GM21526 (cell line): ENCODE data around the gene CFAP74.

Source experiments
- ATAC-seq: cut with Tn5 transposase; IDR thresholded peaks from one replicate; pipeline ENCODE4 v1.9.1; 2021; ENCODE audit warnings: moderate library complexity; ENCODE audit not compliant: unreplicated experiment, low FRiP score

CFAP74 gene

DNA sequence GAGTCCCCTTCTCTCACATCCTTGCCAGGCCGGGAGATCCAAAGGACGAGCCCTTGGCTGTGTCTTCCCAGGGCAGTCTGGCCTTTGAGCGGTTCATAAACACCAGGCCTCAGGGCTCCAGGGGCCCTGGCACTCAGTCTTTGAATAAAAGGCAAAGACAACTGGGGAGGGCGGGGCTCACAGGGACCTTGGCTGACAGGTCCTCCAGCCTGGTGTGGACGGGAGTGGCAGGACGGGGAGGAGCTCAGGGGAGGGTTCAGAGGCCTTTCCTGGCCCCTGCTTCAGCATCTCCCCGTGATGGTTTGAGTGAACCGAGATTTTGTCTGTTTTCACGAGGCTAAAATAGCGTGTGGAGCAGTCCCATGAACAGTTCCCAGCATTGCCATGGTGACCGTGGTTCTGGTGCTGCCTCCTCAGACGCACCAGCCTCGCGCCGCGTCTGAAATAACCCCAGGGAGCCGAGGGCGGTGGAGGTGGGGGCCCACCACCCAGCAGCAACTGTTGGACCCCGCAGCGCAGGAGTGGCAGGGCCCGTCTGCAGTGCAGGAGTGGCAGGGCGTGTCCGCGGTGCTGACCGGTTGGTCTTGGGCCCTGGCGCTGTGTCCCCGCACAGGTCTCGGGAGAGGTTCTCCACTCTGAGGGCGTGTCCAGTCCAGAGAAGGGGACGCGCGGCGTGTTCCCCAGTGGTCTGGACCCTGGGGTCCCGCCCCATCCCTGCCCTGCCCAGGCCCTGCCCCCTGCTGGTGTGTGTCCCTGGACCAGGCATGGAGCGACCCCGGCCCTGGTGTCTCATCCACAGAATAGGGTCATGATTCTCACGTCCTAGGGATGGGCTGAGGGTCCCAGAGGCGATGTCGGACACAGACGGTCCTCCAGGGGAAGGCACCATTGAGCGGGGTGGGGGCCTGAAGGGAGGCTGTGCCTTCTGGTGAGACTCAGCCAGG, 39.5 kb upstream of the CFAP74 start:
- no peak for ATAC-seq

DNA sequence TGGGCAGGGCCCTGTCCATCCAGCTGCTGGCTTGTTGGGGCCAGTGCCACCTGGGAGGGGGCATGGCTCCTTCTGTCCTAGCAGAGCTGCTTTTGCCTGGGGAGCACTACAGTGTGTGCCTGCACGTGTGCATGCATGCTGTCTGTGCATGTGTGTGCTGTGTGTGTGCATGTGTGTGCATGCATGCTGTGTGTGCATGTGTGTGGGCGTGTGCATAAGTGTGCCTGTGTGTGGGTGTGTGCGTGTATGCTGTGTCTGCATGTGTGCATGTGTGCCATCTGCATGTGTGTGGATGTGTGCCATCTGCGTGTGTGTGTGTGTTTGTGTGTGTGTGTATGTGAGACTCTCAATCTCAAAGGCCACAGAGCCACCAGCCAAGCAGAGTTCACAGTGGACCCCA, 38.3 kb upstream of the CFAP74 start:
- ATAC-seq = no peak

DNA sequence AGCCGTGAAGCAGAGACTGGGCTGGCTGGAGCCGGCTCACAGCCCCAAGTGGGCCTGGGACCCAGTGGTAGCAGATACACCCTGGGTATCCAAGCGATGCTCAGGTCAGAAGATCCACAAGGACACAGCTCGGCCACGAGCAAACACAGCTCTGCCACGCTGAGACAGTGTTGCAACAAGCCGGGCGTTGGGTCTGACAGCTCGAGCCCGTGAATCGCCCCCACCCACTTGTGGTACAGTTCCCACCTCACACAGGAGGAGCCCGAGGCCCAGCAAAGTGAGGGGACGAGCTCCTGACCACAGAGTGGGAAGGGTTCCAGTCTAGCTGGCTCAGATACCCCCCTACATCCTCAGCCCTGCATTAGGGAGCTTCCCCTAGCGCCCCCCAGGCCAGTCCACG, 37.7 kb upstream of the CFAP74 start:
- ATAC-seq = no peak

DNA sequence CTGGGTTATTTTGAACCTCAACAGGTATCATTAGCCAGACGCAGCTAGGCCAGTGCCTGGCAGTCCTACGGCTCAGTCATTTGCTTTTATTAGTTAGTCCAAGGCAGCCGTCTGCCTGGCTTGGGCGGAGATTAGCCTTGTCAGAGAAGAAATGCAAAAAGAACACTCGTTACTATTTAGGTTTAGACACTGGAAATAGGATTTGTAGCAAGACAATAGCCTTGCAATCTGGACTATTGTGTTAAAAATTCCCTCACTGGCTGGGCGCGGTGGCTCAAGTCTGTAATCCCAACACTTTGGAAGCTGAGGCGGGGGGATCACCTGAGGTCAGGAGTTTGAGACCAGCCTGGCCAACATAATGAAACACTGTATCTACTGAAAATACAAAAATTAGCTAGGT, 35.7 kb upstream of the CFAP74 start:
- no peak for ATAC-seq

DNA sequence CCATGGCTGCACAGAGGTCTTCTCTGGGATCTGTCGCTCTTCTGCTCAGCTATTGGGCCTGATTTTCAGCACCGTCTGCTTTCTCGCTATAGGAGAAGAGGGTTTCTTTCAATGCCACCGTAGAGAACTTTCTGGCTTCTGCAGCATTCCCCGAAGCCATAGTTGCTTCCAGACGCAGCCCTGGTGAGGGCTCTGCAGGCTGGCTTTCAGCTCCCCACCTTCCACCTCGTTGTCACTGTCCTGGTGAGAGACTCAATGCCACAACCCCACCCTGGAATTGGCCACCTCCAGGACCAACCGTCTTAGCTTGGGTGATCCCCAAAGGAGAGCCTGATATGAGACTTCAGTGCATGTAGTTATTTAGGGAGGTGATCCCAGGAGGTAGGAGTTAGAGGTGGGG, 34.6 kb upstream of the CFAP74 start:
- ATAC-seq = no peak

DNA sequence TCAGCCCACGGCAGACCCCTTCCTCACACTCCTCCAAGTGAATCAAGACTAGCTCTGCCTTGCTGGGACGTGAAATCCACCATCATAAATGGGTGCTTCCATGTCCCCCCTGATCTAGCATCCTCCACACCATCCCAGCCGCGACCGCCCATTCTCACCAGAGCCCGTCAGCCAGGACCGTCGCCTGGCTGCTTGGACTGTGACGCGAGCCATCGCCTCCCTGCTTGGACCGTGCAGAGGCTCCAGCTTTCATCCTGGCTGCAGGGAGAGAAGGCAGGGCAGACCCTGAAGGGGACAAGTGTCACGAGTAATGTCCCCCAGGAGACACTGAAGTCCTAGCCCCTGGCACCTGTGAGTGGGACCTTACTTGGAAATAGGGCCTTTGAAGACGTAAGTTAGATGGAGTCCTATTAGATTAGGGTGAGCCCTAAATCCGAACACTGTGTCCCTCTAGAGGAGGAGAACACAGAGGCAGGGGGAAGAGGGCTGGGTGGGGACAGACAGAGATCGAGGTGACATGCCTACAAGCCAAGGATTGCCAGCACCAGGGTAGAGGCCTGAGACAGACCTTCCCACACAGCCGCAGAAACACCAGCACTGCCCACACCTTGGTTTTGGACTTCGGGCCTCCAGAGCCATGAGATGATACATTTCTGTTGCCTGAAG, 33.9 kb upstream of the CFAP74 start:
- ATAC-seq = no peak

DNA sequence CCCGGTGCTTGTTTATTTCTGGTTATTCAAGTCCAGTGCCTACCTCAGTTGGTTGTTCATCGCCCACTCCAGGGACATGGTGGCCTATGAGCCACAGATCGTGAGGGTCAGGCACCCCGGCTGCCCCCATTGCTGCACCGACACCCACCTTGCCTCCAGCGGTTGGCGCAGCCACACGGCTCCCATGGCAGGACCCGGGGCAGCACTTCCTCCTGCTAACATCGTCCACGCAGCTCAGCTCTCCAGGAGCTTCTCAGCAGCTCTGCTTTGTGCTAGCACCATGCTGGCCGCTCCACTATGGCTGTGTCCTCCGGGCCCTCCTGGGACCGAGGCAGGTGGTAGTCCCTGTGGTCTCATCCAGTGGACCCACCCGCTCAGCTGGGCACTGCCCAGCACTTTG, 32.7 kb upstream of the CFAP74 start:
- ATAC-seq = no peak

DNA sequence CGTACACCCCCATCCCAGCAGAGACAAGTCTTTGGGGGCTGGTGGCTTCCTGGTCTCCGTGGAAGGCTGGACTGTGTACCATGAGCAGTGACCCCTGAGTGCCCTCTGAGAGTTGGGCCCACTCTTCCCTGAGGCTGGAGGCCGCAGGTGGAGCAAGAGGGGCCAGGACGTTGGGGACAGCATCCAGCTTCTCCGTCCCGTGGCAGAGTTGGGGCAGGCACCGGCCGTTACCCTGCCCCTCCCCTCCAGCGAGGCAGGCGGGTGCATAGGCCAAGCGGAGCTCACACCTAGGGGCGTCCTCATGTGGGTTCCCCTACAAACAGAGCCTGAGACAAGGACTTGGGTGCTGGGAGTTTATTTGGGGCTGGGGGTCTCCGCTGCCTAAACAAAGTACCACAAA, 29.6 kb upstream of the CFAP74 start:
- ATAC-seq = no peak

DNA sequence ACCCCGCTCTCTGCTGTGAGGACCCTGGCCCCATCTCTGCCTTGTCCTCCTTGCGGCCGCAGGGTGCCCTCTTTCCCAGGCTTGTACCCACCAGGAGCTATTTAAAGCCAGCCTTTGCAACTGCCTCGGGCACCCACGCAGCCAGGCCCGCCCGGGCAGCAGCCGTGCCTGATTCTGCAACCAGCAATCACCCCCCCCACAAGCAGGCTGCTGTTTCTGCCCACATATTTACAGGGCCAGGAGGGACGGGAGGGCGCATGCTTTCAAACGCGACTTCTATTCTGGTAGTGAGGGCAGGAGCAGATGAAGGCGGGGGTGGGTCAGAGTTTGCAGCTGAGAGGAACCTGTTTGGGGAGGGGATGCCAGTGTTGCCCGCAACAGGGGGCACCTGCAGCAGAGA, 29.2 kb upstream of the CFAP74 start:
- ATAC-seq = no peak

DNA sequence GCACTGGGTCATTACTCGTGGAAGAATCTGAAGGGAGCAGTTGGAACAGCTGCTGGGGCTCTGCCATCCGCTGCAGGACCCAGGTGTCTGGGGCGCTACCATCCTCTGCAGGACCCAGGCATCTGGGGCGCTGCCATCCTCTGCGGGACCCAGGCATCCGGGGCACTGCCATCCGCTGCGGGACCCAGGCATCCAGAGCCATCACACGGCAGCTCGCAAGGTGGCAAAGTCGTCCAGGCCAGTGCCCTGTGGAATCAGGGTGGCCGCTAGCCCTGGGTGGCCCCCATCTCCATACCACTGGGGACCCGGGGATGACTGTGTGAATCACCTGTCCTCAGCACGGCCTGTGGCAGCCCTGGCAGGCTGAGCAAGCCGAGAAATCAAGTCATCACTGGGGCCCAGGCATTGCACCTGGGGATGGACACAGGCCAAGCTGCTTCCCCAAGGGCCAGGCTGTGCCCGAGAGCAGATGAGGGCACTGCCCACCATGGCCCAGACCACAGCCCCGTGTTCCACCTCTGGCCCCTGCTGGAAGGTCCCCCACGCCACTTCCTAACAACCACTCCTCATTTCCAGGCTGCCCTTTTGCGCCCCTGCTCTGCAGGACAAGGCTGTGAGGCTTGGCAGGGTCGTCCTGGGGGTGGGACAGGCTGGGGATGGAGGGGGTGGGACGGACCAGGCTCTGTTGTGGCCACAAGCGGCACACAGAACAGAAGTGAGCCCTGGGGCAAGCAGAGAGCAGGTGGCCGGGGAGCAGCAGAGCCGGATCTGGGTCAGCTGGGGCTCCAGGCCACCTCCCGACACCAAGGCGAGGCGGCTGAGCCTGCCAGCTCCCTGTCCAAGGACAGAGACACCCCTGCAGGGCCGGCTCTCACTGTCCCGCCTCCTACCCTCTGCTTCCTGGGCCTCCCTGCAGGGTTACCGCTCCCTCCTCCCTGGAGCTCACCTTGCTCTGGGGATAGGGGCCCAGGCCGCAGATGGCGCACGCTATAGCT, 28.3 kb upstream of the CFAP74 start:
- ATAC-seq = no peak

DNA sequence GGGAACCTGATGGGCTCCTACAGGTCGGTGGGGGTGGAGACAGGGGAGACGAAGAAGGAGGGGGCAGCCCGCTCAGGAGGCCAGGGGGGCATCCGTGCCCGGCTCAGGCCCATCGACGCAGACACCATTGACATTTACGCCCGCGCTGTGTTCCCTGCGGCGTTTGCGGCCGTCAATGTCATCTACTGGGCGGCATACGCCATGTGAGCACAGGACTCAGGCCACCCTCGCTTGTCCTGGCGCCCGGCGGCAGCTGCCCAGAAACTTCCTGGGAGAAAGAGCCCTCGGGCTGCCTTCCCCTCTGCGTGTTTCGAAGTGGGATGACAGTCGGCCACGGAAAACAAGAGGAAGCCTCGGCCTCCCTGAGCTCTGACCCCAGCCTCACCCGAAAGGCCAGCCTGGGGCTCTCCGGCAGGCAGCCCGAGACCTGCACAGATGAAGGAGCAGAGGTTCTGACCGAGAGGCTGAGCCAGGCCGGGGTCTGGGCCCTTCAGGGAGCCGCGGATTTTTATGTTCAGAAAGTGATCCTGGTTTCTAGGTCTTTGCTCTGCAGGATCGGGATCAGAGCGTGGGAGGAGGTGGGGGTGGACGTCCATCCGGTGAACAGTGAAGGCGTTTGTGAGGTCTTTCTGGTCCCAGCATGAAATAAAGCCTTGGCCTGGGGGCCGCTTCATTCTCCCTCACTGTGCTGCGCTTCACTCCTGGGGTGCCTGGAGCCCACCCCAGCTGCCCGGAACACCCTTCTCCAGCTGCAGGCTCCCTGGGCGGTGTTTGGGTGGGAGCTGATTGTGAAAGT, 26.7 kb upstream of the CFAP74 start:
- ATAC-seq = no peak

DNA sequence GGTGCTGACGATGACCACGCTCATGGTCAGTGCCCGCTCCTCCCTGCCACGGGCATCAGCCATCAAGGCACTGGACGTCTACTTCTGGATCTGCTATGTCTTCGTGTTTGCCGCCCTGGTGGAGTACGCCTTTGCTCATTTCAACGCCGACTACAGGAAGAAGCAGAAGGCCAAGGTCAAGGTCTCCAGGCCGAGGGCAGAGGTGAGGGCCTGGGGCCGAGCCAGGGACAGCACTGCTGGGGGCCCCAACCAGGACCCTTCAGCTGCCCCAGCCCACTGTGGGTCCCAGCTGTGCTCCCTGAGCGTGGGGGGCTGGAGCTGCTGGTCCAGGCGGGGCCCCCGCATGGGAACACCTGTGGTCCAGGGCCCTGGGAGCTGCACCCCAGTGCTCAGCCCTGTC, 26.0 kb upstream of the CFAP74 start:
- ATAC-seq = no peak

DNA sequence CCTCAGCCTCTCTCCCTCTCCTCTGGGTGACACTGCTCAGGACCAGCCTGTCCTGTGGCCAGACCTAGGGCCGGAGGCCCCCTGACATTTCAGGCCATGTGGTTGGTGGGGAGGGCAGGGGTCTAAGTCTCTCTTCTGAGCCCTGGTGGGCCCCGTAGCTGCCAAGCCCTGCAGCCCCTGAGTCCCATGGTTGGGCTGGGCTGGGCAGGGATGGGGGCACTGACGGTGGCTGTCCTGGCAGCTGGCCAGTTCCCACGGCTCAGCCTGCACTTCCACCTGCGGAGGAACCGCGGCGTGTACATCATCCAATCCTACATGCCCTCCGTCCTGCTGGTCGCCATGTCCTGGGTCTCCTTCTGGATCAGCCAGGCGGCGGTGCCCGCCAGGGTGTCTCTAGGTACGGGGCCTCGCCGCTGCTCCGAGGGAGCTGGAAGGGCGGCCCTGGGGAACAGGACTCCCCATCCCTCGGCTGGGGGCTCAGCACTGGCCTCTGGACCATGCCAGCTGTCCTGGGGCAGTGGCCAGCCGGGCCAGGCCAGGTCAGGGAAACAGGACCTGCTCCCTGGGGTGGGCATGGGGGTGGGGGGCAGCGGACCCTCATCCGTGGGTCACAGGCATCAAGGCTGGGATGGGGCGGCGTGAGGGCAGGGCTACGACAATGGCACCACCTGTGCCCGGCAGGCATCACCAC, 25.4 kb upstream of the CFAP74 start:
- no peak for ATAC-seq

DNA sequence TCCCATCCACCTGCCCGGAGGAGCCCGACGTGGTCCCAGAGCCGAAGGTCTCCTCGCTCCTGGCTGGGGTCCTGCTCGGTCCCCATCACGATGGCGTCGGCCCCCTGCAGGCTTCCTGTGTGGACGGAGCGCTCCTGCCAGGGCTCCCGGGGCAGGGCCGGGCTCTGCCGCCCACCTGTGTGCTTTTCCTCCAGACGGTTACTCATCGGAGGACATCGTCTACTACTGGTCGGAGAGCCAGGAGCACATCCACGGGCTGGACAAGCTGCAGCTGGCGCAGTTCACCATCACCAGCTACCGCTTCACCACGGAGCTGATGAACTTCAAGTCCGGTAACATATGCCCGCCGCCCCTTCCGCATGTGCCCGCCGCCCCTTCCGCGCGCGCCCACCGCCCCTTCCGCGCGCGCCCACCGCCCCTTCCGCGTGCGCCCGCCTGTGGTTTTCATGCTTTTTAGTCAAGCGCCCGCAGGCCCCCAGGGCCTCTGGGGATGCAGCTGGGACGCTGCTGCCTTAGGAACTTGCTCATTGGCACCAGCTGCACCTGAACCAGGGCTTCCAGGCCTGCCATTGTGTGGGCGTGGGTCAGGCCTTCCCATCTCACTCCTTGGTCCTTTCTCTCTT, 24.5 kb upstream of the CFAP74 start:
- no peak for ATAC-seq

DNA sequence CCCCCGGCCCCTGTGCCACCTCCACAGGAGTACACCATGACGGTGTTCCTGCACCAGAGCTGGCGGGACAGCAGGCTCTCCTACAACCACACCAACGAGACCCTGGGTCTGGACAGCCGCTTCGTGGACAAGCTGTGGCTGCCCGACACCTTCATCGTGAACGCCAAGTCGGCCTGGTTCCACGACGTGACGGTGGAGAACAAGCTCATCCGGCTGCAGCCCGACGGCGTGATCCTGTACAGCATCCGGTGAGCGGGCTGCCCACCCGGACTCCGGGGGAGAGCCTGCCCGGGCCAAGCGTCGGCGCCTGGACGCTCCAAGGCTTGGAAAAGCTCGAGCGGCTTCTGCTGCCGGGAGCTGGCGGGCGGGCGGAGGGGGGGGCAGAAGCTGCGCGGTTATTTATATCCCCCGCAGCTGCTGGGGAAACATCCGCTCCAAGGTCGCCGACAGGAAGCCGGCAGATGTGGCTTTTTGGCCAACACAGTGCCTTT, 21.9 kb upstream of the CFAP74 start:
- no peak for ATAC-seq

DNA sequence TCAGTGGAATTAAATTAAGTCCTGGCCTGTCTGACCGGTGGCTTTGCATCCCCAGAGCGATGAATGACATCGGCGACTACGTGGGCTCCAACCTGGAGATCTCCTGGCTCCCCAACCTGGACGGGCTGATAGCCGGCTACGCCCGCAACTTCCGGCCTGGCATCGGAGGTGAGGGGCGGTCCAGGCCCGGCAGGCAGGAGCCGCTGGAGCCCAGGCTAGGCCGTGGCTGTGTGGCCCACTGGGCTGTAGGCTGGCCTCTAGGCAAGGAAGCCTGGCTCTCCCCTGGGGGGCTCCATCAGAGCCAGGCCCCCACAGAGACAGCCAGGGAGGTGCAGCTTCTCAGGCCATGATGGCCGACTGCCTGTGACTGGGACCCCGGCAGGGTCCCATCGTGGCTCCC, 21.3 kb upstream of the CFAP74 start:
- no peak for ATAC-seq

DNA sequence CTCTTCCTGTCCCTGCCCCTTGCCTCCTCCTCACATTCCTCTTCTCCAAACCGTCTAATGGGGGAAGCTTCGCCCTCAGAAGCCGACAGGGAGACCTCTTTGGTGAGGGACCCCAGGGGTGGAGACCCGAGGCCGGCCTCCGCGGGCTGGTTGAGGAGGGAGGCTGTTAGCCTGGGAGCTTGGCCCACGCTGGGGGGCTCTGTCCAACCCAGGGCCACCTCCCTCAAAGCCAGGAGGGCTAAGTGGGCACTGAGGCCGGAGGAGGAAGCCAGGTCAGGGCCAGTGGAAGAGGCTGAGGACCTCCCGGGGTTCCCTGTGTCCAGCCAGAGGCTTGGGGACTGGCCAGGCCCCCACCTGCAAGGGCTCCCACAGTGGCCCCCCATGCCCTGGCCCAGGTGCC, 20.9 kb upstream of the CFAP74 start:
- ATAC-seq = no peak

DNA sequence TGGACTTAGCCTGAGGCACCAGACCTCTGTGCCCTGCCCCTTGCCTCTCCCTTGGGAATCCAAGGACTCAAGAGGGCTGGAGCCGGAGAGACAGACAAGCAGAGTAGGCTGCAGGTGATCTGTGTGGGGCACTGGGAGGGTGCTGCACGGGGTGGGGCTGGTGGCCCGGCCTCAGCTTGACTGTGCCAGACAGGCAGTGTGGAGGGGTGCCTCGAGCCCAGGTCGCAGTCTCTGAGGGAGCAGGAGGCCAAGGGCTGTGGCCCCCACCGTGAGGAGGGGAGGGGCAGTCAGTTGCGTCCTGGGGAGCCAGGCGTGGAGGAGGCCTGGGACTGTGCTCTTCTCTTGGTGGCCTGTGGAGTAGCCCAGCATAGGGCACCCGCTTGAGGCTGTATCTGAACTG, 19.6 kb upstream of the CFAP74 start:
- ATAC-seq = no peak
